ENCODE measurements around the gene SCFD2. TPM values are rescaled to one million over a fixed set of nuclear protein-coding genes. Genes with fewer than 3 reads are reported as not detected.
A peak's percentile ranks its signal among the peaks of the same experiment; 100 is the strongest.

The SCFD2 gene
- total and polyA plus RNA-seq, 10 of the 15 experiments (the other 5 are each of a cell fraction or from before 2014, with no cell fraction given) = 4.8 to 37.6 (median 24.9) TPM

GRCh38 chr4:53005808-53006207 lies 360.1 kb downstream of the SCFD2 start:
- TF ChIP-seq STAT3 (IDR thresholded peaks at IDR 0.05; ENCODE audit: low read depth, low read length) (no peak), MEF2A (IDR thresholded peaks at IDR 0.05; ENCODE audit: insufficient read depth, low read depth, low read length) (no peak), RUNX3 (IDR thresholded peaks at IDR 0.05; ENCODE audit: low read length) (no peak), RB1 (IDR thresholded peaks at IDR 0.05; ENCODE audit: borderline replicate concordance) (no peak), RBBP5 (conservative IDR thresholded peaks at IDR 0.05) (no peak), KAT2A (conservative IDR thresholded peaks at IDR 0.05; ENCODE audit: control insufficient read depth, low read depth, low read length) (no peak), RCOR1 (conservative IDR thresholded peaks at IDR 0.05; ENCODE audit: low read depth, low read length) (no peak), TCF12 (IDR thresholded peaks at IDR 0.05; ENCODE audit: low read depth, low read length) (no peak), ASH2L (IDR thresholded peaks at IDR 0.05; ENCODE audit: borderline replicate concordance, low read depth) (no peak), BRCA1 (IDR thresholded peaks at IDR 0.05; ENCODE audit: low read depth, low read length) (no peak), CHD4 (IDR thresholded peaks at IDR 0.05) (no peak), ZZZ3 (IDR thresholded peaks at IDR 0.05; ENCODE audit: control insufficient read depth, insufficient read length, low read depth) (no peak), SPI1 (IDR thresholded peaks at IDR 0.05; ENCODE audit: borderline replicate concordance, insufficient read depth, low read depth, low read length) (no peak), SREBF2 (IDR thresholded peaks at IDR 0.05; ENCODE audit: low read length) (no peak), CREB1 (IDR thresholded peaks at IDR 0.05; ENCODE audit: low read depth) (no peak), SRF (IDR thresholded peaks at IDR 0.05; ENCODE audit: low read depth in 2 of 2, low read length in 2 of 2) (no peak), CTCF (IDR thresholded peaks at IDR 0.05 in 2 of 3, conservative IDR thresholded peaks at IDR 0.05 in 1 of 3; ENCODE audit: control insufficient read depth in 2 of 3, extremely low read depth in 1 of 3, insufficient read depth in 1 of 3, low read depth in 3 of 3, low read length in 3 of 3) (no peak)
- TF ChIP-seq, protein P1, sequence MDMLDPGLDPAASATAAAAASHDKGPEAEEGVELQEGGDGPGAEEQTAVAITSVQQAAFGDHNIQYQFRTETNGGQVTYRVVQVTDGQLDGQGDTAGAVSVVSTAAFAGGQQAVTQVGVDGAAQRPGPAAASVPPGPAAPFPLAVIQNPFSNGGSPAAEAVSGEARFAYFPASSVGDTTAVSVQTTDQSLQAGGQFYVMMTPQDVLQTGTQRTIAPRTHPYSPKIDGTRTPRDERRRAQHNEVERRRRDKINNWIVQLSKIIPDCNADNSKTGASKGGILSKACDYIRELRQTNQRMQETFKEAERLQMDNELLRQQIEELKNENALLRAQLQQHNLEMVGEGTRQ (IDR thresholded peaks at IDR 0.05; ENCODE audit: borderline replicate concordance, low read depth, low read length) = no peak
- peaks cover 30% of the 10 kb centered on the region for H3K4me1 ChIP-seq (ENCODE audit: control insufficient read depth, insufficient read depth, low read length)
- WGBS (ENCODE audit: insufficient coverage, insufficient replicate concordance, low lambda C conversion rate, missing lambda C conversion rate) = 89% methylated on average over 3 of the region's 3 CpGs
- H3K27ac ChIP-seq (ENCODE audit: control insufficient read depth, insufficient read depth) = 0 out of 2 replicates have a peak overlapping the region, but pooled peaks have one; percentile 18
- no peaks in the 10 kb centered on the region; the same call in 1 of the 3 replicates for H3K9me3 ChIP-seq (replicated peaks; ENCODE audit: control insufficient read depth, insufficient read depth, low read length)
- no peaks in the 10 kb centered on the region for H4K20me1 ChIP-seq (ENCODE audit: control insufficient read depth, insufficient read depth)
- no peak for DNase-seq (ENCODE audit: low read depth, low spot score)
- no peak for ATAC-seq
- no peaks in the 10 kb centered on the region for H3K36me3 ChIP-seq (ENCODE audit: control insufficient read depth in 2 of 2, insufficient read depth in 2 of 2, low read length in 1 of 2)
- no TSS peak for BruUV-seq (replicated peaks)
- no peaks in the 10 kb centered on the region for H3K79me2 ChIP-seq (ENCODE audit: control insufficient read depth, insufficient read depth, low read length)
- no peak for FAIRE-seq
- POLR2A ChIA-PET = no interaction called here
- intact Hi-C loops (cut with micrococcal nuclease; ENCODE audit: unreplicated experiment) (no loop called here), in situ Hi-C loops (cut with MboI) (no loop called here)
- SMC1A ChIA-PET (ENCODE audit: uncharacterized antibody, unreplicated experiment) = interaction anchor here (1.0 to 1.3 kb wide), 2 partner anchors 13 to 24 kb away, joined by 3 read pairs; no protein-coding TSS in a partner anchor
- no peak overlapping the region for H2AFZ ChIP-seq (ENCODE audit: control insufficient read depth, low read depth, low read length)
- CTCF ChIA-PET = interaction anchor here (1.1 to 2.8 kb wide), 3 partner anchors 9 to 903 kb away, joined by 4 to 11 read pairs (median 5); no protein-coding TSS in a partner anchor
- no peaks in the 10 kb centered on the region for H3K27me3 ChIP-seq (replicated peaks in 1 of 2; ENCODE audit: control insufficient read depth in 2 of 2, insufficient read depth in 2 of 2, low read length in 1 of 2)
- H3K9ac ChIP-seq (ENCODE audit: control insufficient read depth, insufficient read depth, low read length) = no peak overlapping the region
- no peak overlapping the region for H3K4me2 ChIP-seq (ENCODE audit: control insufficient read depth, insufficient read depth)
- RAD21 ChIA-PET (ENCODE audit: unreplicated experiment) = no interaction called here
- no peak overlapping the region for H3K4me3 ChIP-seq
